ENCODE data around the gene TSHZ2. TPM values are rescaled to one million over a fixed set of nuclear protein-coding genes. Genes with fewer than 3 reads are reported as not detected.

Gene TSHZ2
- total RNA-seq, 1 experiment from 2014 or later = 0.07 TPM

GRCh38 chr20:52945862-52946522 is 26.2 kb upstream of the TSHZ2 start:
- H3K4me2 ChIP-seq (ENCODE audit: low read length) = no peak overlapping the region
- no peak overlapping the region for H3K4me3 ChIP-seq (replicated peaks in 1 of 2; ENCODE audit: low read depth in 1 of 2, low read length in 2 of 2)
- no peaks in the 10 kb centered on the region for H3K9me2 ChIP-seq (ENCODE audit: insufficient read depth)
- H3K36me3 ChIP-seq (ENCODE audit: control insufficient read depth in 1 of 2, insufficient read depth in 2 of 2, low read length in 2 of 2) = no peaks in the 10 kb centered on the region
- TF ChIP-seq ZNF274 (IDR thresholded peaks at IDR 0.05; ENCODE audit: low read depth, low read length) = no peak
- TF ChIP-seq POLR2AphosphoS5 (IDR thresholded peaks at IDR 0.05; ENCODE audit: low read depth, low read length) = no peak
- no peak for TF ChIP-seq TCF7L2 (IDR thresholded peaks at IDR 0.05; ENCODE audit: borderline replicate concordance, extremely low read depth, insufficient read depth, insufficient read length)
- no peak for TF ChIP-seq EGR1 (IDR thresholded peaks at IDR 0.05; ENCODE audit: low read depth)
- TF ChIP-seq ELF1 (IDR thresholded peaks at IDR 0.05; ENCODE audit: borderline replicate concordance, low read depth) = no peak
- TF ChIP-seq ZFX (IDR thresholded peaks at IDR 0.05) = no peak
- TF ChIP-seq EZH2 (IDR thresholded peaks at IDR 0.05) = no peak
- no peak for ATAC-seq
- ChIA-PET CTCF (no interaction called here), RAD21 (ENCODE audit: low non-redundant PET in 1 of 2, low total read pairs in 2 of 2, uncharacterized antibody in 2 of 2, unreplicated experiment in 2 of 2) (no interaction called here), POLR2A (no interaction called here)
- no peaks in the 10 kb centered on the region for H3K79me2 ChIP-seq (ENCODE audit: insufficient read depth, low read length)
- H2AFZ ChIP-seq (ENCODE audit: low read depth, low read length, poor library complexity, severe bottlenecking) = no peak overlapping the region
- H4K20me1 ChIP-seq (ENCODE audit: insufficient read depth) = no peaks in the 10 kb centered on the region
- no peak overlapping the region for H3K27ac ChIP-seq (ENCODE audit: low read depth, low read length)
- H3K4me1 ChIP-seq (ENCODE audit: control insufficient read depth in 1 of 2, insufficient read depth in 2 of 2, low read length in 2 of 2) = no peaks in the 10 kb centered on the region
- H3K9me3 ChIP-seq (ENCODE audit: control insufficient read depth in 1 of 2, insufficient read depth in 1 of 2, low read depth in 1 of 2, low read length in 2 of 2) = peaks cover 0 to 9% of the 10 kb centered on the region in 2 experiments; a peak in 1 of 4 replicates
- no peak for DNase-seq (ENCODE audit: low read depth, low spot score)
- intact Hi-C loops (cut with micrococcal nuclease) = no loop called here
- no TSS peak for BruUV-seq (replicated peaks)
- no peaks in the 10 kb centered on the region for H3K27me3 ChIP-seq (ENCODE audit: insufficient read depth, low read length)
- no peak overlapping the region for H3K9ac ChIP-seq (ENCODE audit: low read length)

DNA sequence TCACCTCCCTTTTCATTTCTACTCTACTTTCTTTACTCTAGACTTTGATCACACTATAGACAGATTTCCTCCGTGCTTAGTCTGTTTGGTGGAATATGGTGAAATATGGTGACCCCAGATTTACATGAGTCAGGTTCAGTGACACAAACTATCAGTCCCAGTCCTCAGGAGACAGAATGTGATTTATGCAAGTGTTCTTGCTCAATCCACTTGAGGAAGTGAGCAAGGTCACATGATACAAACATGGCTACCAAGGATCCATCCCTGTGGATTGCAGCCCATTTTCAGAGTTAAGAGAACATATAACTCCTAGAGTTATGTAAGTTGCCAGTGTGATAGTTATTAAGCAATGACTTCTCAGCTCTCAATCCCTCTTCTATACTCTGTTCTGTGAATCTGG is 23.7 kb upstream of the TSHZ2 start:
- no peak overlapping the region for H3K4me3 ChIP-seq (replicated peaks in 1 of 2; ENCODE audit: low read depth in 1 of 2, low read length in 2 of 2)
- H3K27ac ChIP-seq (ENCODE audit: low read depth, low read length) = no peak overlapping the region
- H3K4me2 ChIP-seq (ENCODE audit: low read length) = no peak overlapping the region
- intact Hi-C loops (cut with micrococcal nuclease) = no loop called here
- ATAC-seq (no peak), DNase-seq (ENCODE audit: low read depth, low spot score) (no peak)
- no peak overlapping the region for H3K9ac ChIP-seq (ENCODE audit: low read length)
- H3K27me3 ChIP-seq (ENCODE audit: insufficient read depth, low read length) = no peaks in the 10 kb centered on the region
- RAD21 ChIA-PET (ENCODE audit: low non-redundant PET in 1 of 2, low total read pairs in 2 of 2, uncharacterized antibody in 2 of 2, unreplicated experiment in 2 of 2) = no interaction called here
- H3K36me3 ChIP-seq (ENCODE audit: control insufficient read depth in 1 of 2, insufficient read depth in 2 of 2, low read length in 2 of 2) = no peaks in the 10 kb centered on the region
- TF ChIP-seq POLR2AphosphoS5 (IDR thresholded peaks at IDR 0.05; ENCODE audit: low read depth, low read length) (no peak), CBX3 (IDR thresholded peaks at IDR 0.05; ENCODE audit: low read depth) (no peak), YY1 (IDR thresholded peaks at IDR 0.05; ENCODE audit: extremely low read depth, insufficient replicate concordance, low read depth, low read length) (no peak), REST (IDR thresholded peaks at IDR 0.05; ENCODE audit: low read depth) (no peak), ZFX (IDR thresholded peaks at IDR 0.05) (no peak), CEBPB (IDR thresholded peaks at IDR 0.05; ENCODE audit: low read depth) (no peak), ZNF274 (IDR thresholded peaks at IDR 0.05; ENCODE audit: low read depth, low read length) (no peak), EGR1 (IDR thresholded peaks at IDR 0.05; ENCODE audit: low read depth) (no peak), SIN3A (IDR thresholded peaks at IDR 0.05; ENCODE audit: low read depth) (no peak), JUND (IDR thresholded peaks at IDR 0.05) (no peak), ELF1 (IDR thresholded peaks at IDR 0.05; ENCODE audit: borderline replicate concordance, low read depth) (no peak), EZH2phosphoT487 (IDR thresholded peaks at IDR 0.05; ENCODE audit: borderline replicate concordance) (no peak)
- POLR2A ChIA-PET = no interaction called here
- BruUV-seq (replicated peaks) = no TSS peak
- H2AFZ ChIP-seq (ENCODE audit: low read depth, low read length, poor library complexity, severe bottlenecking) = no peak overlapping the region
- CTCF ChIA-PET = no interaction called here
- no peaks in the 10 kb centered on the region for H3K4me1 ChIP-seq (ENCODE audit: control insufficient read depth in 1 of 2, insufficient read depth in 2 of 2, low read length in 2 of 2)
- no peaks in the 10 kb centered on the region for H3K79me2 ChIP-seq (ENCODE audit: insufficient read depth, low read length)
- no peaks in the 10 kb centered on the region for H4K20me1 ChIP-seq (ENCODE audit: insufficient read depth)
- H3K9me2 ChIP-seq (ENCODE audit: insufficient read depth) = no peaks in the 10 kb centered on the region
- peaks cover 0 to 9% of the 10 kb centered on the region in 2 experiments; a peak in 1 of 4 replicates for H3K9me3 ChIP-seq (ENCODE audit: control insufficient read depth in 1 of 2, insufficient read depth in 1 of 2, low read depth in 1 of 2, low read length in 2 of 2)

Data from HCT116 (cell line).